GM19395 (cell line): ENCODE results near the gene METRNL.

ENCODE experiments used
- ATAC-seq: cut with Tn5 transposase; IDR thresholded peaks from one replicate; pipeline ENCODE4 v1.9.1; 2021; ENCODE audit warnings: mild to moderate bottlenecking, moderate library complexity; ENCODE audit not compliant: unreplicated experiment

Gene METRNL

GRCh38 chr17:83078378-83079351 lies 744 bp upstream of the METRNL start:
- ATAC-seq, result no peak

DNA sequence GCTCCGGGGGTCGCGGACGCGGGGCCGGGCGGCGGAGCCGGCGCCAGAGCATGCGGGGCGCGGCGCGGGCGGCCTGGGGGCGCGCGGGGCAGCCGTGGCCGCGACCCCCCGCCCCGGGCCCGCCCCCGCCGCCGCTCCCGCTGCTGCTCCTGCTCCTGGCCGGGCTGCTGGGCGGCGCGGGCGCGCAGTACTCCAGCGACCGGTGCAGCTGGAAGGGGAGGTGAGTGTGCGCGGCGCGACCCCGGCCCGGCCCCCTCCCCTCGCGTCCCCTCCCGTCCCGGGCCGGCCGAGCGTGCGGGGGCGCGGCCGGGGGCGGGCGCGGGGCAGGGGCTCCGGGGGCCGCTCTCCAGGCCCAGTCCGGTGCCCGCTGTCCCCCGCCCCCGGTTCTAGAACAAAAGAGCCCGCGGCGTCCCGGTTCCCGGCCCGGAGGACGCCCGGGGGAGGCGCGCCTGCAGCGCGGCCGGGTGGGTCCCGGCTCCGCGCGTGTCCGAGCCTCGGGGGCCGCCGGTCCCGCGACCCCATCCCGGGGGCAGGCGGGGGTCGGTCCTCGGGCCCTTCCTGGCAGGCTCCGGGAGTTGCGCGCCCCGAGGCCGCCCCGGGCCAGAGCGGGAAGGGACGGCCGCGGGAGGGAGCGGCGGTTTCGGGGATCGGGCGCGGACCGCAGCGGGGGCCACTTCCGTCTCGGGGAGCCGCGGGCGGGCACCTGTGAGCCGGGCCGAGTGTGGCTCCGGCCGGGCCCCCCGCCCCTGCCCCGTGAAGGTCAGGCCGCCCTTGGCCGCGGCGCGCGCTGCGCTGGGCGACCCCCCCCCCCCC lies 563 bp downstream of the METRNL start:
- ATAC-seq, result no peak

- ATAC-seq, result no peak
Measured at GRCh38 chr17:83080579-83080857, 1.1 kb downstream of the METRNL start.

- ATAC-seq, result no peak
Measured at GRCh38 chr17:83080858-83081683, 1.7 kb downstream of the METRNL start.

DNA sequence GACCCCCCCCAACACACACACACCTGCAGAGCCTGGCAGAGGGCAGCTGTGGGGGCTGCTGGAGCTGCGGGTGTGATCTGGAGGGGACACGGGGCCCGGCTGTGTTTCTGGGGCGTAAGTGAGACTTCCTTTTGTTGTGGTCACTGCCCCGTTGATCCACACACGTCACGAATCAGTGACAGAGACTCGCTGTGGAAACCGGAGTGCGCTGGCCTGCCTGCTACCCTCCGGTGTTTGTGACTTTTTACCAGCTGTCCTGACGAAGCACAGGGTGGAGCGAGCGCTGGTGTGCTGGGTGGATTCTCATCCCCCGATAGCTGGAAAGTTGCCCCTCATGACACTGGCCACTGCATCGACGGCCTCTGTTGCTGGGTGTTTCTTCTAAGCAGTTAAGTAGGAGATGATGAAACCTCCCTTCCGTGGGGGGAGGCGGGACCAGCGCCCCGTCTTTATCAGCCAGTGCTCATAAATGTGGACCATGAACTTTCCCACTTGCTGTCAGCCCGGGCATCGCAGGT lies 2.3 kb downstream of the METRNL start:
- no peak for ATAC-seq

- ATAC-seq, result no peak
Measured at GRCh38 chr17:83082424-83082823, 3.0 kb downstream of the METRNL start.

GRCh38 chr17:83082909-83083367 lies 3.5 kb downstream of the METRNL start:
- ATAC-seq, result no peak

DNA sequence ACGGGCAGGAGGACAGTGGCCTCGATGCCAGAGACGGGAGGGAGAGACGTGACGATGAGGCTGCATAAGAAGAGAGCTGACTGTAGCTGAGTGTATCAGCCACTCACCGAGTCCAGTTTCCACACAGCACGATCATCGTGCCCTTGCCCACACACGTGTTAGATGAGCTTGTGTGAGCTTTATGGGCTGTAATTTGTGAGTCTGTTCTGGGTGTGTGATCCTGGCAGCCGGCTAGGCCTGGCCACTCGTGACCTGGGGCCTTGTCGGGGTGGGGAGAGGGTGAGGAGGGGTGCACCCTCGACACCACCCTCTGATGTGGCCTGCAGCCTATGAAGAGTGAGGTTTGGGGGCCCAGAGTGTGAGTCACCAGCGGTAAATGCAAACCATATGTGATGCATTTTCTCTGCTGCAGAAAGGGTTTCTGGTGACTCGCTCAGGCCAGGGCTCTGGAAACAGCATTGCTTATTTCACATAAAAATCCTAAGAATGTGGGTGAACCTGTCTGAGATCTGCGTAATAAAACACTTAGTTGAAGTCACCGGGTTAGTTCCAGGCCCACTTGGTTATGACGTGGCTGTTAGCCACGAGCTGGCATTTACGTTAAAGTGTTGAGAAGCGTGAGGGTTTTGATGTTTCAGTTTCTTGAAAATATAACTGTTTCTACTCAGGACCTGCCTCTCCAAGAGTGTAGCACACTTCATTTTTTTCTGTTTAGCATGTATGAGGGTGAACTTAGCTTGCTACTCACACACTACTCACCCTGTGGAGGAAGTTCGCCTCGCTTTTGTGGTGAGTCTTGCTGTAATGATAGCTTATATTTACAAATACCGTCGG lies 4.2 kb downstream of the METRNL start:
- no peak for ATAC-seq

GRCh38 chr17:83084214-83084613 lies 4.8 kb downstream of the METRNL start:
- no peak for ATAC-seq

DNA sequence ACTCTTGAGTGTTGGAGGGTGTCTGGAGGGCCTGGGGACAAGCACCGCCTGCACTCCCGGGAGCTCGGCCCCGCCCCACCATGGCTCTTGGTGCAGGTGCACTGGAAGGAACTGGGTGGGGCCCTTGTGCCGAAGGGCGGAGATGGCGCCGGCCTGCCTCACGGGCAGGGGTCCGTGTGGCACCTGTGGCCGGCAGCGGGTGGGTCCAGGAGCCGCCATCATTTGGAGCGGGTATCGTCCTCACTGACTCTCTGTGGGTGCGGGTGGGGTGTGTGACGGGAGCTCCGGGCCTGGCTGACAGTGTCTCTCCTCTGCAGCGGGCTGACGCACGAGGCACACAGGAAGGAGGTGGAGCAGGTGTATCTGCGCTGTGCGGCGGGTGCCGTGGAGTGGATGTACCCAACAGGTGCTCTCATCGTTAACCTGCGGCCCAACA lies 5.2 kb downstream of the METRNL start:
- no peak for ATAC-seq

DNA sequence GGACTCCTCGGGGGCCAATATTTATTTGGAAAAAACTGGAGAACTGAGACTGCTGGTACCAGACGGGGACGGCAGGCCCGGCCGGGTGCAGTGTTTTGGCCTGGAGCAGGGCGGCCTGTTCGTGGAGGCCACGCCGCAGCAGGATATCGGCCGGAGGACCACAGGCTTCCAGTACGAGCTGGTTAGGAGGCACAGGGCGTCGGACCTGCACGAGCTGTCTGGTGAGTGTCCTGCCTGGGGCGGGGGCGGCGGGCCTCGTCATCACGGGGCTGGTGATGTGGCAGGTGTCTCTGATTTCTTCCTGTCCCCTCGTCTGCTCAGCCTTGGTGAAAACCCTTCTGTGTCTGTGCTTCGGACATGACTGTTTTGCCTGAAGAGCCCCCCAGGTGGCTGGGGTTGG lies 5.7 kb downstream of the METRNL start:
- no peak for ATAC-seq

GRCh38 chr17:83085526-83086198 lies 6.3 kb downstream of the METRNL start:
- ATAC-seq, result no peak

DNA sequence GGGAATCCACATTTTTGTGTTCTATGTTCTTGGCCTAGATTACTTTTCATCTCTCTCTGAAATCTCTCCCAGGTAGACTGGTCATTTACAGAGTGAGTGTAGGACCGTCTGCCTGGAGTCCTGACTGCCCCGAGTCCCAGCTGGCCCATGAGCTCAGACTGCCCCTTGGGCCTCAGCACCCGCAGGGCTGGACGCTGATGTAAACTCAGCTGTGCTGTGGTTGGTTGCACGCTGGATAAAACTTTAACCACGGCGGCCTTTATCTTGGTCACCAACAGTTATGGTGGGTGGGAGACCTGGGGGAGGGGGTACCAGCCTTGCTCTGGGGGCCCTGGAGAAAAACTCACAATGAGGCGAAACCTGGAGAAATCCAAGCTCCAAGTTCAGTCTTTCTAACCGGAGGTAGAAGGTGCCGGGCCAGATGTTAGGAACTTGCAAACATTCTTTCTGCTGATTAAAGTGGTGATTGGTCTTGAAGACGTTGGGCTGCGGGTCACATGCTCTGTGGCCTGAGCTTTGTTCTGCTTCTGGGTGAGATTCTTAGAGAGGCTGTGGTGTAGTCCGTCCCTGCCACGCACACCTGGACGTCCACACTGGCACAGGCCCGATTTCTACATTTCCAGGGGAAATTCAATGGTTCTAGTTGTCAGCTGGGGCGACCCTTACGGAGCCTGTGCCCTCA lies 6.9 kb downstream of the METRNL start:
- no peak for ATAC-seq

DNA sequence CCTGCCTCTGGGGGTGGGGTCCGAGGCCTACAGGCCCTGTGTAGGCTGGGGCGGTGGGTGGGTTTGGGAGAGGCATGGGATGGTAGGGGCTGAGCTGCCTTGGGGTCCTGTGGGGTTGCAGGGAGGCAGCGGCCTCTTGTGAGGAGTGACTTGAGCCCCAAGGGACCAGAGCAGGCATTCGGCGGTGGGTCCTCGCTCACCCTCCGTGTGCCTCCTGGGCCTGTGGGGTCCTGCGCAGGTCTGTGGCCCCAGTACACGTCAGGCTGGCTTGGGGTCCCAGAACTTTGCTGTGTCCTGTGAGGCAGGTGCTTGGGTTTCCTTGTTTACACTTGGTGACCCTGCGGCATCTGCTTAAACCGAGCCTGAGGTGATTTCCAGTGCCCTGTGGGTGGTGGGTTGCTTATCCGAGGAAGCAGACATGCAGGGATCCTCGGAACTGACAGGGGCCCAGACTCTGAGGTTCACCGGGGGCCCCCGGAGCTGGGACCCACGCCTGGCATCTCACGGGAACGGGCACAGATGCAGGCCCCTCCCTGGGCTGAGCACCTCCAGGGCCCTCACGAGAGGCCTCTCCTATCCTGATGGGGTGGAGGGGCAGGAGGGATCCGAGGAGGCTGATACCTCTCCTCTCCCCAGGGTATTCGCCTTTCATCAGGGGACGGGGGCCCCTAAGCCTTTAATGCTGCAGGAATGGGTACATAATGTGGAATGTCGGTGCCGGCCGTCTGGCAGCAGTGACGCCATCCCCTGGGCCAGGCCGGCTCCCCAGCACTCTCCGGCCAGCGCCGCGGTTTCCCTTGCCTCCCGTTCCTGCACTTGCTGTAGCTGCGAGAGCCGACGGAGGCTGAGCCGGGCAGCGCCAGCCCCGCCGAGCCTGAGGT lies 7.7 kb downstream of the METRNL start:
- ATAC-seq, result no peak

- ATAC-seq, result no peak
Measured at GRCh38 chr17:83087788-83088360, 8.5 kb downstream of the METRNL start.

DNA sequence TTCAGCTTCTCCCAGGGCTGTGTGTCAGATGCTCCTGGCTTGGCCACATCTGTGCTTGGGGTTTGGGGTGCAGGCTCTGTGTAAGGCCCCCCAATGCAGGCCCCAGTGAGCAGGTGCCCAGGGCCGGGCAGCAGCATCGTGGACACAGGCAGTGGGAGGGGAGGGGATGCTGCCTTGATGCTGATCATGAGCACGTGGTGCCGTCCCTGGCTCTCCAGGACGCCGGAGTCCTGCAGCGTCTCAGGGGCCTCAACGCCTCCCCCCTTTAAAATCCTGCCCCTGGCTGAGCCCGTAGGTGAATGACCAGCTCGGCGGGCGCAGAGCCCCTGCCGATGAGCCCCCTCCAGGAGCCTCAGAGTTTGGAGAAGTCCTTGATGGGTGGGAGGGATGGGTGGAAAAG lies 9.0 kb downstream of the METRNL start:
- no peak for ATAC-seq

DNA sequence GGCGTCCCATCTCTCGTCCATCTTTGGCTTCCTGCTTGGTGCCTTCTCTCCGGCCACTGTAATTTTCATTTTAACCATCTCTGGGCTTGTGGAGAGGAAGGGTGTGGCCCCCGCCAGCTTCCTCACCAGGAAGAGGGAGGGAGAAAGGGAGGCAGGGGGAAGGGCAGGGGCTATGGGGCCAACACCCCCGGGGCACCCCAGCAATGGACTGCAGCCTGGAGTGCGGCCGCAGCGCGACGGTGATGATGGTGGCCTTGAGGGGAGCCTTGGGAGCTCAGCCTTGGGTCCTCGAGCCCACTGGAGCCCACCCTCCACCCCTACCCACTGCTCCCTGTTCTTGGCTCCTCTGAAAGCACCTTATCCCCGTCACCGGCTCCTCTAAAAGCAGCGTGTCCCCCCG lies 9.5 kb downstream of the METRNL start:
- ATAC-seq, result no peak
